ENCODE results near the gene SLC9A3.

SLC9A3 gene

DNA sequence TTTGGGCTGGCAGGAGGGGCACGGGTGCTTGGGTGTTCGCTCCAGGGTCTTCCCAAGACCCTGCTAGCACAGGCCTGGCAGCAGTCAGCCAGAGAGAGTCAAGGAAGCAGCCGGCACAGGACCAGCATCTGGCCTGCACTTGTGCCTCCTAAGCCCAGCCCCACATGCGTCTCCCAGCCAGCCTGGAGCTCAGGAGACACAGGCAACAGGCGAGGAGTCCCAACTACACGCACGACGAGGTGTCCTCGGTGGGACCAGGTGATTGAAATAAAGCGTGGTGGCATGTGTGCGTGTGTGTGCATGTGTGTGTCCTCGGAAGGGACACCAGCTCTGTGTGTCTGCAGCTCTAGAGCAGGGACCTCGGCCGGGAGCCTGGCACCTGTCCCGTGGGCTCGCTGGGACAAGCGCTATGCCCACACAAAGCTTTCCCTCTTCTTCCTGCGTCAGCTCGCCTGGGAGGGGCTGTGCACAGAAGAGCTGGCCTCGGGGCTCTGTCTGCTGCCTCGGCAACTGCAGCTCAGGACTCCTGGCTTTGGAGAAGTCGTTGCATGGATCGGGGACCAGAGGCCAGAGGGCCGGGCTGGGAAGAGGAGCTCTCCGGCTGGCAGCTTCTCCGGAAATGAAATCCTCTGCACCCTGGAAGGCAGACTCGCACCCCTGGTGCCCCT, 14.7 kb upstream of the SLC9A3 start:
- DNase-seq (ENCODE audit: low read depth in 2 of 2) = no peak

DNA sequence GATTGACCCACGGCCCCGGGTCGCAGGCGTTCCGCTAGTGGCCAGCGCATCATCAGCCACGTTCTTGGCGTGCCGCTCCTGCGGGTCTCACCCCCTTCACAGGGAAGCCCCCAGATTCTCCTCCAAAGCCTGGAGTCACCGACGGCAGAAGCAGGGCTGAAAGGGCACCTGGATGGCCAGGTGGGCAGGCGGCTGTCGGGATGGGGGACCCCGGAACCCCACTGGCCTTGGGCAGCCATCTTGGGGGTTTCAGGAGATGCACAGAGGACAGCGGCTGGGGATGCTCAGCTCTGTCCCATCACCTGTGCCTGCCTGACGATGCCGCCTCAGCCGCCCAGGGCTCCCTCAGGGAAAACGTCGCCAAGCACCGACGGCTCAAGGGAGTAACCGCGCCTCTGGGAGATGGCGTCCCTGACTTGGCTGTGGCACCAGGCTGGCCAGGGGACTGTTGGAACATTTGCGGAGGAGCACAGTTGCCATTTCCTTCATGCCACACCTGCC, 14.1 kb upstream of the SLC9A3 start:
- DNase-seq (ENCODE audit: low read depth in 2 of 2) = no peak

DNA sequence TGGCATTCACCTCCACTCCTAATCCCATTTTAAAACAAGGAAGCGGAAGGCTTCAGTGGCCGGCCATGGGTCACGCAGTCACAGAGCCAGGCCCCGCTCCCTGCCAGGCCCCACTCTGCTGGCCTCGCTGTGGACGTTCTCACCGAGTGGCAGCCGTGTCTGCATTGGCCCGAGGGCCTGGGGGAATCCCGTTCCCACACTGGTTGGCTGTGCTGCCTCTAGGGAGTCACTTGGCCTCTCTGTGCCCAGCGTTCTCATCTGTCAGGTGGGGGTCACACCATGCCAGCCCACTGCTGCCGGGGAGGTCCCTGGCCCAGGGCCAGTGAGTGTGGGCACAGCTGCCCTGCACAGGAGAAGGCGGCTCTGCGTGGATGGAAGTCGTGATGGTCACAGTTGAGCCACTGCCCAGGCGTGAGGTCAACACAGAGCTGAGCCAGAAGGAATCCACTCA, 13.4 kb upstream of the SLC9A3 start:
- DNase-seq (ENCODE audit: low read depth in 2 of 2) = no peak

DNA sequence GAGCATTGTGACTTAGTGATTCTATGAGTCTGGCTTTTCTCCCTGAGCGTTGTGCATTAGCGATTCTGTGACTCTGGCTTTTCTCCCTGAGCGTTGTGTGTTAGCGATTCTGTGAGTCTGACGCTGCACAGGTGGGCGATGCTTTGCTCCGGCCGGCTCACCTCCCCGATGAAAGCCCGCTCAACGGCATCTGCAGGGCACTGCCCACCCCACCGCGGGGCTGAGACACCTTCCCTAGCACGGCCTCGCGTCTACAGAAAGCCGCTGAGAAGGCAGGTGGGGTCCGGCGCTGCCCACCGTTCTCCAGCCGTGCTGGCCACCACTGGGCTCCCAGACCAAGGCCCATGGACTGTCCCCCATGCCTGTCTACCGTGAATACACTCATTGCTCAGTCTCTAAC, 12.8 kb upstream of the SLC9A3 start:
- DNase-seq (ENCODE audit: low read depth in 2 of 2) = no peak

DNA sequence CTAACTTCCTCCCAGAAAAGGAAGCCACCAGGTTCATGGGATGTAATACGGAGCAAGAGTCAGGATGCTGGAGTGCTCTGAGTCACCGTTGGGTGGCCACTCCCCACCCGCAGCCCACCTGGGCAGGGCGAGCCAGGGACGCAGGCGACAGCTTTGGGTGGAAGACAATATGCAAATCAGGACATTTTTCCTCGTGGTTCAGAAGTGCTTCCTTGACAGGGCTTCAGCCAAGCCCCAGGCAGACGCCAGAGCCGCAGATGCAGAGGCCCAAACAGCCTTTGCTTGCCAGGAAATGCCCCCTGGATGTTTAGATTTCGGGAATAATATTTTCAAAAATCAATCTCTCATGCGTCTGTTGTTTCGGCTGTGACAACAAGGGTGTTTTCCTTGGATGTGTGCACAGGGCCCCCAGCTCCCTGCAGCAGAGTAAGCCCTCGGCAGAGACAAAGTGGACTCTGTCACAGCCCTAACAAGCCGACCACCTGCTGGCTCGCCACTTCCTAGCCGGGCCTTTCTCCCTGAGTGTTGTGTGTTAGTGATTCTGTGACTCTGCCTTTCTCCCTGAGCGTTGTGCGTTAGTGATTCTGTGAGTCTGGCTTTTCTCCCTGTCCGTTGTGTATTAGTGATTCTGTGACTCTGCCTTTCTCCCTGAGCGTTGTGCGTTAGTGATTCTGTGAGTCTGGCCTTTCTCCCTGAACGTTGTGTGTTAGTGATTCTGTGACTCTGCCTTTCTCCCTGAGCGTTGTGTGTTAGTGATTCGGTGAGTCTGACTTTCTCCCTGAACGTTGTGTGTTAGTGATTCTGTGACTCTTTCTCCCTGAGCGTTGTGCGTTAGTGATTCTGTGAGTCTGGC, 11.8 kb upstream of the SLC9A3 start:
- no peak for DNase-seq (ENCODE audit: low read depth in 2 of 2)

DNA sequence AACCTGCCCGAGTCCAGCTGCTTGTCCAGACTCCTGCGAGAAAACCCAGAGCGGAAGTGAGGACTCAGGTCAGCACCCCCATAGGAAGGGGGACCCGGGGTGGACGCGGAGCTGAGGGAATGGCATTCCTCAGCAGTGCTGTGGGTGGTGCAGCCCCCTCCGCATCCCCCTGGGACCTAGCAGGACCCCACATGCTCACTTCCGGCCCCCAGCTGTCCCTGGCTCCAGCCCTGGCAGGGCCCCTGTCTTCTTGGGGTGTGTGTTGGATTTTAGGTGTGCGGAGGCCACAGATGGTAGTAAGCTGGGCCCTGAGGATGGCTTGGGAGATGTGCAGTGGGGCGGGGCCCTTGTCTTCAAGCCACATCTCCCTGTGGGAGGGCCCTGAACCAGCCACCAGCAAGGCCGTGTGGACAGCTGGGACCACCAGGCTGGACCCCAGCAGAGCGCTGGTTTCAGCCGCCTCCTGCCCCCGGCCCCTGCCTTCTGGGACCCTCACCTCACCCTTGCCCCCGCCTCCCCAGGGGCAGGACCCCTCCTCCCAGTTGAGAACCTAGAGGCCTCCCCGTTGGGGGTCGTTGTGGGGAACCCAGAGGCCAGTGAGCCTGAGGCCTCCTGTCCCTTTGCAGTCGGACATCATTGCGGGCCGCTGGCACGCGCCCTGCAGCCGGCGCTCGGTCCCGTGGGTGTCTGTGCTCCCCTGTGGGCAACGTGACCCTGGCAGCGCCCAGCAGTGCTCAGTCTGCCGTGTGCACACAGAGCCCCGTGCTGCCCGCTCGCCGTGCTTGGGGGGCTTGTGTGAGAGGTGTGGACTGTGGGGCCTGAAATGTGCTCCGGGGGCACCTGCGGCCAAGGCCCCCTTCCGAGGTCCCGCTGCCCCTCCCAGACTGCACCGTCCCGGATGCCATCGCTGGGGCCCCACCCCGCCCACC, 10.8 kb upstream of the SLC9A3 start:
- no peak for DNase-seq (ENCODE audit: low read depth in 2 of 2)

DNA sequence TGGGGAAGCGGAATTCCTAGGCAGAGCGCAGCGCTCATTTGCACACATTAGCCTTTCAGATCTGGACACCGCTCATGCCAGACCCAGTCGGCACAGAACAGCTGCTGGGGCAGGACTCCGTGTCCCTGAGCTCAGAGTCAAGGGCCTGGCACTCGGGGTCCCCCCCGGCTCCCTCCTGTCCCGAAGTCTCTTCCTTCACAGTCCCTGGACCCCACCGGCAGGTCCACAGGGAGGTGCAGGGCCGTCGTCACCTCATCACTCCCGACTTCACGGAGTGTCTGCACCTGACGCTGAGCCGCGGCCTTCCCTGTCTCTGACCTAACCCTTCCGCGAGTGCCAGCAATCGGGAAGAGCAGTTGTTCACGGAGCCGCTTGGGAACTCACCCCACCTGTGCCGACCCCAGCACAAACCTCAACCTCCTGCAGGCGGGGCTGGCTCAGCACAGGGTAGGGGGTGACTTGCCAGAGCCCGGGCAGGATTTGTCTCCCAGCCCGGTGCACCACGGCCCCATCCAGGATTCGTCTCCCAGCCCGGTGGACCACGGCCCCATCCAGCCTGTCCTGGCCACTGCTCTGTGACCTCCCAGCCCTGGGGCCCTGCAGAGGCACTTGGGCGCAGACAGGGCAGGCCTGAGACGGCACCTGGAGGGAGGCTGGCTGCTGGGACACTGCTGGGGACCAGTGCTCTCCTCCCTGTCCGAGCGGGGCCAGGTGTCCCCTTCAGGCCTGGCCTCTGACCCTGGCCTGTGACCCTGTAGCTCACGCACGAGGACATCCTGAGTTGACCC, 9.9 kb upstream of the SLC9A3 start:
- DNase-seq (ENCODE audit: low read depth in 2 of 2) = no peak

DNA sequence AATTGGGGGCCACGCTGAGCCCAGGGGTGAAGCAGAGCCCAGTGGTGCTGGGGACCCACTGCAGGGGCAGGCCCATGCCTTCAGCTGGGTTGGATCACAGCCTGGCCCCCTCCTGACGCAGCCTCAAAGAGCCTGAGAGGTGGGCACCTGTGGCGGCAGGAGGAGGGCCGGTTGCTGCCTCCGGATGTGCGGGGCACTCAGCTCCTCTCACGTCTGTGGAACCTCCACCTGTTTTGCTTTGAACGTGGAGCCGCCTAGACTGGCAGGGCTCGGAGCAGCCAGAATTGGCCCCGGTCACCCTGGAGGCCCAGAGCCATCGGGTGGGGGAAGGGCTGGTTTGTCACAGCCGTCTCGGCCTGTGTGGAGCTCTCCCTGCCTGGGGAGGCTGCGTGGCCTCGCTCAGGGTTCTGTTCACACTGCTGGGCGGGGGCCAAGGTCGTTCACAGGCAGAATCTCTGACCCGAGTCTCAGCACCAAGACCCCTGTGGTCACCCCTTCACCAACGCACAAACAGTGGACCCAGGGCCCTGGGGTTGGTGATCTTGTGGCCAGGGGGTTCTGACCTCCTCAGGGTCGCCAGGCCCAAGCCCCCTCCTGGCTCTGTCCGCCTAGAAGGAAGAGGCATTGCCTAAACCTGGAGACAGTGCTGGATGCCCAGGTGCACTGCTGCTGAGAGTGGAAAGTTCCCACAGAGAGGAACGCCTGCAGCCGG, 9.2 kb upstream of the SLC9A3 start:
- DNase-seq (ENCODE audit: low read depth in 2 of 2) = no peak

DNA sequence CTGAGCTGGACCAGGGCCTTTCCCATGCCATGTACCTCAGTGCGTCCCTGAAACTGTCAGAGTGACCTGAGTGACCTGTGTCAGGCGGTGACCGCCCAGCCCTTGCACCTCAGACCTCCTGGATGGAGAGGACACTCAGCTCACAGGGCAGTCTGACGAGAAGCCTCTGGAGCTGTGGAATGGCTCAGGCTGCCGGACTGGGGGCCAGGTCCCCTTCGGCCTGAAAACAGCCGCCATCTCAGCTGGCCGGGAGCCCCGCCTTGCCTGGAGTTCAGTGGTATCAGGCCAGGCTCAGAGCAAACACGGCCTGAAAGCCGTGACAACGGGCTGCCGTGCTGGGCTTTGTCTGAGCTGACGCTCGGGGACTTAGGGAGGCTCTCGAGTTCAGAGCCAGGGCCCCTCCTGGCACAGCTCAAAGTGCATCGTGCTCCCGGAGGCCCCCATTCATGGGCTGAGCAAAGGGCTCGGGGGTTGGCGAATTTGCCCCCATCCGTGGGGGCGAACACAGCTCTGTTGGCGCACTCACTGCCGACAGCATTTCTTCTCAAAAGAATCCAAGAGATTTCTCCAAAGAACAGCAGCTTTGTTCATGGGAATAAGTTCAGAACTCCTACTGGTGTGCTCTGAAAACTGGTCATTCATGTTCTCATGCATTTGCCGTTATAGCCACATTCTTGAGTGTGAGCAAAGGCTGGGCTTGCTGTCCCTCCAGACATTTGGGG, 8.4 kb upstream of the SLC9A3 start:
- no peak for DNase-seq (ENCODE audit: low read depth in 2 of 2)

DNA sequence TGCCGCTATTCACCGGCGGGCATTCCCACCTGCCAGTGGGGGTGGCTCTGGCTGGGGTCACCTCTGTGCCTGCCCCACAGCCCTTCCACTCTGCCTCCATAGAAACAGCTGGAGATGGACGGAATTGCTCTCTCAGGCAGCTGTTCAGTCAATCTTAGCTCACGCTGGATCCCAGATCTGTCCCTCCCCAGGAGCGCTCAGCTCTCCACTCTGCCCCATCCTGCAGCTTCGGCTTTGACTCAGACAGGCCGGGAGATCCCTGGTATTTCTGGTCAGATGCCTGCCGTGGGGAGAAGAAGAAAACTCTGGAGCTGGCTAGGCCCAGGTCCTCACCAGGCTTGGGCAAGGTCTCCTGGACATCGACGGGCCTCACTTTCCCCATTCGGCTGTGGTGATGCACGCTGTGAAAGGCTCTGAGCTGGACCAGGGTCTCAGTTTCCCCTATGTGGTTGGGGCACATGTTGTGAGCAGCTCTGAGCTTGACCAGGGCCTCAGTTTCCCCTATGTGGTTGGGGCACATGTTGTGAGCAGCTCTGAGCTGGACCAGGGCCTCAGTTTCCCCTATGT, 7.6 kb upstream of the SLC9A3 start:
- no peak for DNase-seq (ENCODE audit: low read depth in 2 of 2)

DNA sequence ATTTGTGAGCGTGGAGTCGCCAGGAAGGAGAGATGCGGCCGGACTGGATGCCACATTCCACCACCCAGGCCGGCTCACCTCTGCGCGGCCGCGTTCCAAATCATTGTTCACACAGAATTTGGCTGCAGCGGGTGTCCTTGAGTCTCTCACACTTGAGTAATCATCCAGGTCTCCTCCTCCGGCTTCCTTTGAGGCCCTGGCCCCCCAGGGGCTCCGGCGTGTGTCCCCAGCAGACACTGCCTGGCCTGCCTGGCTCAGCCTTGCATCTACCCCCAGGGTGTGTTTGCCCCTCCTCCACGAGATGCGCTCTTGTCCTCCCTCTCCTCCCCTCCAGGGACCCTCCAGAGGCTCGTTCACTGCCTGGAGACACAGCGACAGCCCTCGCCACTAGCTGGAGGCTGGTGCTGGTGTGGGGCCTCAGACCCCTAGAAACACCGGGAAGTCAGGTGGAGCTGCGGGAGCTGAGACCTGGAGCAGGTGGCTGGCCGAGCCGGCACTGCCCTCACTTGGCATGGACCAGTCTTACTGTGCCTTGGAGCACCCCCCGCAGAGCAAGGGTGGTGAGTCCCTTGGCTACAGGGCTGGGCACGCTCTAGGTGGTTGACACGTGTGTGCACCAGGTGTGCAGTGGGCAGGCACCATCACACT, 7.0 kb upstream of the SLC9A3 start:
- DNase-seq (ENCODE audit: low read depth in 2 of 2) = no peak

DNA sequence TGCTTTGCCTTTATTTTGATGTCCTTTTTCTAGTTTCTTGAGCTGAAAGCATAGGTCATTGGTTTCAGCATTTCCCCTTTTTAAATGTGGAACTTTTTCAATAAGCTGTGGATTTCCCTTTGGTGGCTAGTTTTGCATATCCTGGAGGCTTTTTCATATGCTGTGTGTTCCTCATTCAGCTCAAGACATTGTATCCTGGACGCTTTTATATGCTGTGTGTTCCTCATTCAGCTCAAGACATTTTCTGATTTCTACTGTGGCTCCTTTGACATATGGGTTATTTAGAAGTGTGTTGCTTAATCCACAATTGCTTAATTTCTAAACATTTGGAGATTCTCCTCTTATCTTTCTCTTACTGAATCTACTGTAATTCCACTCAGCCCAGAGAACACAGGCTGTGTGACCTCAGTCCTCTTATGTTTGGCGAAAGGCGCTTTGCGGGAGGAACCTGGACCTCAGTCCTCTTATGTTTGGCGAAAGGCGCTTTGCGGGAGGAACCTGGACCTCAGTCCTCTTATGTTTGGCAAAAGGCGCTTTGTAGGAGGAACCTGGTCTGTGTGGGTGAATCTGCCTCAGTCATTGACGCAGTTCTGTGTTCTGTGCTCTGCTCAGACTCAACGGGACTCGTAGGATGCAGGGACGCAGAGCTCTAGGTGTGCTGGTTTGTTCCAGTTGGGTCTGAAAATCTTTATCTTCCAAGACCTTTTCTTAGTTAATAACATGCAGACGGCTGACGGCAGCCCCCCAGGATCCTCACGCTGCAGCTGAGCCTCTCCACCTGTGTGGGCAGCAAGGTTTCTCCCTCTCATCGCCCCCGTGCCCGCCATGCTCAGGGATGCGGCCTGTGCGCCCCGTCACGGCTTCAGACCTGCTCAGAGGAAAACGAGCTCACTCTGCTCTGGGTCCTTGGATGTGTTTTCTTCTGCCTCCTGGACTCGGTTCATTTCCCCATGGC, 6.0 kb upstream of the SLC9A3 start:
- no peak for DNase-seq (ENCODE audit: low read depth in 2 of 2)

DNA sequence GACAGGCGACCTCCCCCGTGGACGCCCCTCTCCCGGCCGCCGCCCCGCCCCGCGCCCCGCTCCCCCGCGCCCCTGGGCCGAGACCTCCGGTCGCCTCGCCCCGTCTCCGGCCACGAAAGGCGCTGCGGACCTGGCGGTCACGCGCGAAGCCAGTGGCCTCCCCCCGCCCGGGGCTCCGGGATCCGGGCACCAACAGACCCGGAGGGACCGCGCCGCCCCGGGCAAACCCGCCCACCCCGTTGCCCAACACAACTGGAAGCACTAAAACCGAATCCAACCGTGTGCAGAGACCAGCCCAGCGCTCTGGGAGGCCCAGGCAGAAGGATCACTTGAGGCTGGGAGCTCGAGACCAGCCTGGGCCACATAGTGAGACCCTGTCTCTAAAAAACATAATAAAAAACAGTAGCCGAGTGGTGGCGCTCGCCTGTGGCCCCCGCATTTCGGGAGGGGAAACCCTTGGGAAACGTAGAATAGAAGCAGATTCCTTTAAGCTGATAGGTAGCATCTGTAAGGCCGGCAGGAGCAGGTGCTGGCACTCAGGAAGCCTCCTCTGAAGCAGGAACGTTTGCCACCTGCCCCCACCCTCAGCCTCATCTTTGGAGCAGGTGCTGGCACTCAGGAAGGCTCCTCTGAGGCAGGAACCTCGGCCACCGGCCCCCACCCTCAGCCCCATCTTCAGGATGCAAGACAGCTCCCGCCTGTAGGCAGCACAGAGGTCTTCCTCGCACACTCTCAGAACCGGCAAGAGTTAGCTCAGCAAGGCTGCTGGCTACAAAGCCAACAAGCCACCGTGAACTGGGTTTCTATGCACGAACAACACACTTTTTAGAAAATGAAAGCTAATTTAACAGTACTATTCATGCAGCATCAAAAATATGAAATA, 4.6 kb upstream of the SLC9A3 start:
- DNase-seq (ENCODE audit: low read depth in 2 of 2) = no peak

DNA sequence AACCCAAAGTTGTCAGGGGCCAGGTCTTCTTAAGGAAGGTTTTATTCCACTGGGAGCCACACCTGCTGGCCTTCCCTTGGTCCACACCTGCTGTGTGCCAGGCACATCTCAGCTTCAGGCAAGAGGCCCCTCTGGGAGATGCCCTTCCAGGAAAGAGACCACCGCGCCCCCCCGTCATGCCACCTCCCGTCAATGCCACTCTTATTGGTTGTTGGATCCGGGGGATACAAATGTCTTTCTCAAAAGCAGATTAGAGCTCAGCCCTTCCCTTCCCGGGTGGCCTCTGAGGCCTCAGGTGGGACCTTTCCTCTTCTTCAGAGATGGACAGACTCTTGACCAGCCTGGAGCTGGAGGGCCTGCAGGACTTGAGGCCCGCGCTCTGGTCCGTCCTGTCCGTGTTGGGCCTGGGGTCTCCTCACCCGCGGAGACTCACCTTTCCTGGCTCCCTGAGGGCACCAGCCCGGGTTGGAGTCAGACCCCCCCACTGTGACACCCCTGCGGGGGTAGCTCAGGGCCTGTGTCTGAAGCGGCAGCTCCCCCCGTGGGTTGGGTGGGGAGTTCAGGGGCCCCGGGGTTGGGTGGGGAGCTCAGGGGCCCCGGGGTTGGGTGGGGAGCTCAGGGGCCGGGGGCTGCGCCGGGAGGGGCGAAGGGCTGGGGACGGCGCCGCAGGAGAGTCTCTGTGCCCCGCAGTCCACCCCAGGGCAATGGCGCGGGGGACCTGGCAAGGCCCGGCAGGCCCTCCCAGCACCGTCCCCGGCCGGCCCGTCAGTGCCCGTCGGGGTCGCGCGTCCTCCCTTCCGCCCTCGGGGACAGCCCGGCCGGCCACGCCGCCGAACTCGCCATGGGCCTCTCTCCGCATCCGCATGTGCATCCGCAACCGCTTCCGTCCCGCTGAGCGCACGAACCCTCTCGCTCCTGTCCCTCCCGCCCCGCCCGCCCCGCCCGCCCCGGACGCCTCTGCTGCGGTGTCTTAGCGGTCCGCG, 3.7 kb upstream of the SLC9A3 start:
- no peak for DNase-seq (ENCODE audit: low read depth in 2 of 2)

DNA sequence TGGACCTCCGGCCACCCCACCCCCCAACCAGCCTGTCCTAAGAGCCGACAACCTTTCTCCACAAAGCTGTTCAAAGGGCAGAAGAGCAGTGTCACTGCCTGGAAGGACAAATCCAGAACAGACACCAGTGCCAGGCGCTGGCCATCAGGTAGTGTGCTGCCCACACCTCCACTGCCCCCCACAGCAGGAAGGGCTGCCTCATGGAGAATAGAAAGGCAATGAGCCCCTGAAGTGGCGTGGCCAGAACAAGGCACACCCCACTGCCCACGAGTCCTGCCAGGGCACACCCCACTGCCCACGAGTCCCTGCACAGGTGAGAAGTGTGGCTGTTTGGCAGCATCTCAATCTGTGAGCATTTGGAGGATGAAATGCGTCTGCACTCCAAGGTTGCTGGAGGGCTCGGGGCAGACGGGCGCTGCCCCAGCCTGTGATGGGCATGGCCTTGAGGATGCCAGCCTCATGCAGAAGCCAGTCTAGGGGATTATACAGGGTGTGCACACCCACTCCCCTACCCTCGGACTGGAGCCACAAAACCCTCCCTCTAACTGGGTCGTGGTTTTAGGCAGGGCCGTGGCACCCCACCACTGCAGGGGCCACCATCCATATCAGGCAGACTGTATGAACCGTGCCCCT, 2.3 kb upstream of the SLC9A3 start:
- no peak for DNase-seq (ENCODE audit: low read depth in 2 of 2)
